Spinal cord (tissue), 10 donors: ENCODE data around the gene USP34. TPM values are rescaled to one million over a fixed set of nuclear protein-coding genes. Genes with fewer than 3 reads are reported as not detected.

ENCODE experiments used
- DNase-seq, 6 donors: peaks; one replicate each; pipeline versions ENCODE4 v3.0.0 to v3.0.0-alpha.2; 2013 to 2015; ENCODE audit warnings: low spot score in 6 of 6, low read depth in 4 of 6
- H3K27ac ChIP-seq: one replicate; pipeline ENCODE4 v1.5.1; 2013; ENCODE audit warnings: low read depth, low read length, control low read depth
- H3K27me3 ChIP-seq: one replicate; pipeline ENCODE4 v1.6.1; 2013; ENCODE audit warnings: low read length; ENCODE audit not compliant: control insufficient read depth, insufficient read depth
- H3K36me3 ChIP-seq: one replicate; pipeline ENCODE4 v1.6.1; 2013; ENCODE audit warnings: low read length; ENCODE audit not compliant: control insufficient read depth, insufficient read depth
- H3K4me1 ChIP-seq: one replicate; pipeline ENCODE4 v1.6.1; 2013; ENCODE audit warnings: low read length; ENCODE audit not compliant: control insufficient read depth, insufficient read depth
- H3K4me3 ChIP-seq: one replicate; pipeline ENCODE4 v1.5.1; 2013; ENCODE audit warnings: low read depth, low read length, control low read depth
- H3K9me3 ChIP-seq: one replicate; pipeline ENCODE4 v1.6.1; 2013; ENCODE audit warnings: low read length; ENCODE audit not compliant: control insufficient read depth, insufficient read depth
- WGBS: methylation state at CpG from one replicate; pipeline ENCODE4 v1.1.5; 2013; ENCODE audit warnings: missing lambda C conversion rate; ENCODE audit not compliant: insufficient coverage; 5-methylcytosine and 5-hydroxymethylcytosine counted together
- polyA plus RNA-seq, 2 donors: library from polyadenylated mRNA; unstranded; fragments of 120-200 nt; gene quantifications; one replicate each; pipeline ENCODE4 v1.2.1, GENCODE V29; 2013; ENCODE audit not compliant: insufficient read length in 2 of 2
- total RNA-seq, 2 donors: library from RNA; depleted of rRNA in 1 of 2; stranded (reverse); fragments of 120-200 nt in 1 of 2; fragments of >200 nt in 1 of 2; gene quantifications; one replicate each; pipeline versions ENCODE4 v1.2.3 to v1.2.4, GENCODE V29; 2013 to 2014
- donor health status: healthy.

USP34 gene
- total and polyA plus RNA-seq, 4 donors, result 127 to 206 (median 143) TPM

DNA sequence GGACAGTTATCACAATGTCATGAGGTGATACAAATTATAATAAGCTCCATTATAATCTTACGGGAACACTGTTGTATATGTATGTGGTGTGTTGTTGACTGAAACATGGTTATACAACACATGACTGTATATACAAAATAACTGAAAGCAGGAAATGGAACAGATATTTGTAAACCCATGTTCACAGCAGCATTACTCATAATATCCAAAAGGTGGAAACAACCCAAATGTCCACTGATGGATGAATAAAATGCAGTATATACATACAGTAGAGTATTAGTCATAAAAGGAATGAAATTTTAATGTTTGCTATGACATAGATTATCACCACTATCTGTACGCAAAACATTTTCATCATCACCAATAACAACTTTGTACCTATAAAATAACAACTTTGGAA is 107.3 kb downstream of the USP34 start:
- H3K36me3 ChIP-seq, result peaks cover 6% of the 10 kb centered on the region
- peaks cover 1% of the 10 kb centered on the region for H3K9me3 ChIP-seq
- H3K4me3 ChIP-seq, result no peak overlapping the region
- no CpG with 5 or more reads among the region's 2 CpGs for WGBS
- H3K27ac ChIP-seq, result no peak overlapping the region
- no peaks in the 10 kb centered on the region for H3K4me1 ChIP-seq
- DNase-seq, result no peak
- H3K27me3 ChIP-seq, result no peaks in the 10 kb centered on the region

DNA sequence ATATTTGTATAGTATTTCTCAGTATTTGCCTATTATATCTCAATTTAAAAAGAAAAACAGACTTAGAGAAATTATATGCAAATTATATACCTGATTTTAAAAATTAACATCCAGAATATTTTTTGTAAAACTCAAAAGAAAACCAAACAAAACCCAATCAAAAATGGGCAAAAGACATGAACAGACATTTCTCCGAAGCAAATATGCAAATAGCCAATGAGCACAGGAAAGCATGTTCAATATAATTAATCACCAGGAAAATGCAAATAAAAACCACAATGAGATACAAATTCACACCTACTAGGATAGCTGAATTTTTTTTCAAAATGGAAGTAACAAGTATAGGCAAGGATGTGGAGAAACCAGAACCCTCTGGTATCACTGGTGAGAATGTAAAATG is 108.0 kb downstream of the USP34 start:
- Histone ChIP-seq H3K4me1 (no peaks in the 10 kb centered on the region), H3K36me3 (peaks cover 6% of the 10 kb centered on the region), H3K9me3 (peaks cover 1% of the 10 kb centered on the region), H3K27me3 (no peaks in the 10 kb centered on the region), H3K4me3 (no peak overlapping the region), H3K27ac (no peak overlapping the region)
- no CpG with 5 or more reads among the region's 1 CpG for WGBS
- DNase-seq, result no peak

DNA sequence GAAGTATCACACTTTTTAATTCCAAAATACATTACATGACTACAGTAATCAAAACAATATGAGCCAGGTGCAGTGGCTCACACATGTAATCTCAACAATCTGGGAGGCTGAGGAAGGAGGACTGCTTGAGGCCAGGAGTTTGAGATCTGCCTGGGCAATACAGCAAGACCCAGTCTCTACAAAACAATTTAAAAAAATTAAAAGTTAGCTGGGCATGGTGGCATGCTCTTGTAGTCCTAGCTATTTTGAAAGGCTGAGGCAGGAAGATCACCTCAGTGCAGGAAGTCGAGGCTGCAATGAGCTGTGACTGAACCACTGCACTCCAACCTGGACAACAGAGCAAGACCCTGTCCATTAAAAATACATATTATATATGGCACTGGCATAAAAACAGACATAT is 109.8 kb downstream of the USP34 start:
- Histone ChIP-seq H3K9me3 (peaks cover 1% of the 10 kb centered on the region), H3K4me1 (no peaks in the 10 kb centered on the region), H3K27ac (no peak overlapping the region), H3K4me3 (no peak overlapping the region), H3K27me3 (no peaks in the 10 kb centered on the region), H3K36me3 (peaks cover 3% of the 10 kb centered on the region)
- no CpG with 5 or more reads among the region's 1 CpG for WGBS
- DNase-seq, result no peak

DNA sequence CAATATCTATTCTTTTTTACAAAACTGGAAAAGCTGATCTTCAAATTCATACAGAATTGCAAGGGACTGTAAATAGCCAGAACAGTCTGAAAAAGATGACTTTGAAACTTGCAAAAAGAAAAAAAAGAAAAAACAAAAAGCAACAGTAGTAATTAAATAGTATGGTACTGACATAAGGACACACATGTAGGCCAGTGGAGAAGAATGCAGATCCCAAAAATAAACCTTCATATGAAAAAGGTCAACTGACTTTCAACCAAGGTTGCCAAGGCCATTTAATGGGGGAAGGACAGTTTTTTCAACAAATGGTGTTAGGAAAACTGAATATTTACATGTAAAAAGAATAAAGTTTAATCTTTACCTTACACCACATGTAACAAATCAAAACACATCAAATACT is 111.8 kb downstream of the USP34 start:
- H3K27ac ChIP-seq, result no peak overlapping the region
- H3K36me3 ChIP-seq, result peaks cover 8% of the 10 kb centered on the region
- peaks cover 6% of the 10 kb centered on the region for H3K9me3 ChIP-seq
- DNase-seq, result no peak
- no peaks in the 10 kb centered on the region for H3K27me3 ChIP-seq
- H3K4me3 ChIP-seq, result no peak overlapping the region
- H3K4me1 ChIP-seq, result no peaks in the 10 kb centered on the region

DNA sequence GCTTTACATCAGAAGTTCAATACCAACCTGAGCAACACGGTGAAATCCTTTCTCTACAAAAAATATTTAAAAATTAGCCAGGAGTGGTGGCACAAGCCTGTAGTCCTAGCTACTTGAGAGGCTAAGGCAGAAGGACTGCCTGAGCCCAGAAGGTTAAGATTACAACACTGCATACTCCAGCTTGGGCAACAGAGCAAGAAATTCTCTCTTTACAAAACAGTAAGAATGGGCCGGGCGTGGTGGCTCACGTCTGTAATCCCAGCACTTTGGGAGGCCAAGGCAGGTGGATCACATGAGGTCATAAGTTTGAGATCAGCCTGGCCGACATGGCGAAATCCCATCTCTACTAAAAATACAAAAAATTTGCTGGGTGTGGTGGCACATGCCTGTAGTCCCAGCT is 113.2 kb downstream of the USP34 start:
- Histone ChIP-seq H3K4me1 (no peaks in the 10 kb centered on the region), H3K9me3 (peaks cover 10% of the 10 kb centered on the region), H3K36me3 (peaks cover 6% of the 10 kb centered on the region), H3K27me3 (no peaks in the 10 kb centered on the region), H3K27ac (no peak overlapping the region), H3K4me3 (no peak overlapping the region)
- DNase-seq, result no peak
- 100% methylated on average over 1 of the region's 6 CpGs for WGBS

DNA sequence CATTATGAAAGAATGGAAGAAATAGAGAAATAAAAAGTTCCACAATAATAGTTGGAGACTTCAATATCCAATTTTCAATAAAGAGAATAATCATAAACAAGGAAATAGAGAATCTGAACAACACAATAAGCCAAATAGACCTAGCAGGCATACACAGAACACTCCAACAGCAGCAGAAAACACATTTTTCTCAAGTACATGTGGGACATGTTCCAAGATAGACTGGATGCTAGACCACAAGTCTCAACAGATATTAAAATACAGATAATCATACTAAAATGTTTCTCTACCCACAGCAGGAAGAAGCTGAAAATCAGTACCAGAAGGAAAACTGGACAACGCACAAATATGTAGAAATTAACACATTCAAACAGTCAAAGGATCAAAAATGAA is 113.9 kb downstream of the USP34 start:
- WGBS, result no CpG with 5 or more reads among the region's 1 CpG
- peaks cover 6% of the 10 kb centered on the region for H3K36me3 ChIP-seq
- DNase-seq, result no peak
- no peaks in the 10 kb centered on the region for H3K27me3 ChIP-seq
- H3K27ac ChIP-seq, result no peak overlapping the region
- H3K4me1 ChIP-seq, result no peaks in the 10 kb centered on the region
- peaks cover 8% of the 10 kb centered on the region for H3K9me3 ChIP-seq
- no peak overlapping the region for H3K4me3 ChIP-seq

DNA sequence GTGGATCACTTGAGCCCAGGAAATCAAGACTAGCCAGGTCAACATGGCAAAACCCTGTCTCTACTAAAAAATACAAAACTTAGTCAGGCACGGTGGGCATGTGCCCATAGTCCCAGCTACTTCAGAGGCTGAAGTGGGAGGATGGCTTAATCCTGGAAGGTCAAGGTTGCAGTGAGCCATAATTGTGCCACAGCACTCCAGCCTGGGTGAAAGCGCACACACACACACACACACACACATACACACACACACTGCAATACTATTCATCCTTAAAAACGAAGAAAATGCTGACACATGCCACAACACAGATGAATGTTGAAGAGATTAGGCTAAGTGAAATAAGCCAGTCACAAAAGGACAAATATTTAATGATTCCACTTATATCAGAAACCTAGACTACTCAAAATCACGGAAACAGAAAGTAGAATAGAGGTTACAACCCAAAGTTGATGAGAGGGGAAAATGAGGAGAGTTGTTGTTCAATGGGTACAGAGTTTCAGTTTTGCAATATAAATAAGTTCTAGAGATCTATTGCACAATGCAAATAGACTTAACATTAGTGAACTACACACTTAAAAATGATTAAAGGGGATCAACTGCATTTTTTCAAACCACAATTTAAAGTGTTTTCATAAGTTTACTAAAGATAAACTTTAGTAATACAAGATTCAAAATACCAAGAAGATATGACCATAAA is 114.5 kb downstream of the USP34 start:
- Histone ChIP-seq H3K9me3 (peaks cover 8% of the 10 kb centered on the region), H3K36me3 (peaks cover 6% of the 10 kb centered on the region), H3K4me3 (no peak overlapping the region), H3K27ac (no peak overlapping the region), H3K27me3 (no peaks in the 10 kb centered on the region), H3K4me1 (no peaks in the 10 kb centered on the region)
- DNase-seq, result no peak
- 100% methylated on average over 1 of the region's 4 CpGs for WGBS

DNA sequence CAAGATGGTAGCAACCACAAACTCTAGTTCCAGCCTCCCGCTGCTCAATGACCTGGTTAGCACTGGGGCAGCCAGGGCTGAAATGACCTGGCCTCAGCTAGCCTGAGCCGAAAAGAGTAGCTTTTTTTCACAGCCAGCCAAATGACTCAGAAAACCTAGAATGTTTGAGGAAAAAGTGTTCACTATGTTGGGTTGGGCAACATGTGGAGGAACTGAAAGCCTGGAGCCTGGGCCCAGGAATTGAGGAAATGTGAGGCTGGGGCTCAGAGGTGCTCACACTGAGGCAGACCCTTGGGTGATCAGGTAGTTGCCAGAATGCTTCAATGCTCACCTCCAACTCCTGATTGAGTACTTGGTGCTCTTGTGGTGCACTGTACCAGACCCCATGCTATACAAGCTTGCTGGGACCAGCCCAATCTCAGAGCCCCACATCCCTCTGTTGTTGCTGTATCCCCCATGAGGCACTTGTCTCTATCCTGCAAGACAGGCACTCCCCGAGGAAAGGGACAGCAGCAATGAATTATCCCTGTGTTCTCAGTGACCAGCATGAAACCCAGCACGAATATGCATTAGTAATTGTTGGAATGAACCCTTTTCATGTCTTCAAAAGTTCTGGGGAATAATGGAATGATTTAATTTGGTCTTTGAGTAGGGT is 116.2 kb downstream of the USP34 start:
- Histone ChIP-seq H3K4me3 (no peak overlapping the region), H3K36me3 (peaks cover 6% of the 10 kb centered on the region), H3K27ac (no peak overlapping the region), H3K27me3 (no peaks in the 10 kb centered on the region), H3K4me1 (no peaks in the 10 kb centered on the region), H3K9me3 (peaks cover 8% of the 10 kb centered on the region)
- WGBS, result 73% methylated on average over 4 of the region's 4 CpGs
- DNase-seq, result no peak

DNA sequence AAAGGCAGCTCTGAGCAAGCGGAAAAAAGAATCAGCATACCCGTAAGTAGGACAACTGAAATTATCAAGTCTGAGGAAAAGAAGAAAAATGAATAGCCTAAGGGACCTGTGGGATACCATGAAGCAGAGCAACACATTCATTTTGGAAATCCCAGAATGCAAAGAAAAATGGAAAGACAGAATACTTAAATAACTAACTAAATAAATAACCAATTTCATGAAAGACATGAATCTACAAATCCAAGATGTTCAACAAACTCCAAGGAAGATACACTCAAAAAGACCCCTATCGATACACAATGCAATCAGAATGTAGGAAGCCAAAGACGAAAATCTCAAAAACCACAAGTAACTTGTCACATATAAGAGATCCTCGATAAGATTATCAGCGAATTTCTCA is 117.0 kb downstream of the USP34 start:
- peaks cover 6% of the 10 kb centered on the region for H3K36me3 ChIP-seq
- H3K27me3 ChIP-seq, result no peaks in the 10 kb centered on the region
- H3K9me3 ChIP-seq, result peaks cover 8% of the 10 kb centered on the region
- no peak overlapping the region for H3K27ac ChIP-seq
- H3K4me1 ChIP-seq, result no peaks in the 10 kb centered on the region
- no peak overlapping the region for H3K4me3 ChIP-seq
- 100% methylated on average over 4 of the region's 6 CpGs for WGBS
- DNase-seq, result no peak

DNA sequence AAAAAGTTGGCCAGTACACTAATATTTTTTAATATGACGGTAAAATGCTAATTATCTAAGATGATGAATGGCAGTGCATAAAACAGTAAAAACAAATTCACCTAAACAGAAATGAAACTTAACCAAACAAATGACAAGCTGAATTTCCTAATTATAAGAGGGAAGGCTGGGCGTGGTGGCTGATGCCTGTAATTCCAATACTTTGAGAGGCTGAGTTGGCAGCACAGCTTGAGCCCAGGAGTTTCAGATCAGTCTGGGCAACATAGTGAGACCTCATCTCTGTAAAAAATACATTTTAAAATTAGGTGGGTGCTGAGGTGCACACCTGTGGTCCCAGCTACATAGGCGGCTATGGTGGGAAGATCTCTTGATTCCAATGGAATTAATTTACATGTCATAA is 120.1 kb downstream of the USP34 start:
- H3K4me3 ChIP-seq, result no peak overlapping the region
- H3K27me3 ChIP-seq, result no peaks in the 10 kb centered on the region
- DNase-seq, result no peak
- H3K36me3 ChIP-seq, result peaks cover 22% of the 10 kb centered on the region
- no peaks in the 10 kb centered on the region for H3K4me1 ChIP-seq
- H3K27ac ChIP-seq, result no peak overlapping the region
- H3K9me3 ChIP-seq, result peaks cover 8% of the 10 kb centered on the region
- WGBS, result no CpG with 5 or more reads among the region's 3 CpGs
